Embryonic facial prominence (tissue), 1 donor: ENCODE results near the gene TNXB.
"Not testable (repeated sequence)": the region's sequence is repeated elsewhere in the genome, so short reads cannot be mapped to it uniquely, and the experiment has no call there.

Experiments
- DNase-seq: peaks from one replicate; pipeline ENCODE4 v3.0.0-alpha.2; 2016; ENCODE audit errors: extremely low spot score

The TNXB gene

GRCh38 chr6:32040299-32041049 is 68.7 kb downstream of the TNXB start:
- DNase-seq = not testable (repeated sequence)

DNA sequence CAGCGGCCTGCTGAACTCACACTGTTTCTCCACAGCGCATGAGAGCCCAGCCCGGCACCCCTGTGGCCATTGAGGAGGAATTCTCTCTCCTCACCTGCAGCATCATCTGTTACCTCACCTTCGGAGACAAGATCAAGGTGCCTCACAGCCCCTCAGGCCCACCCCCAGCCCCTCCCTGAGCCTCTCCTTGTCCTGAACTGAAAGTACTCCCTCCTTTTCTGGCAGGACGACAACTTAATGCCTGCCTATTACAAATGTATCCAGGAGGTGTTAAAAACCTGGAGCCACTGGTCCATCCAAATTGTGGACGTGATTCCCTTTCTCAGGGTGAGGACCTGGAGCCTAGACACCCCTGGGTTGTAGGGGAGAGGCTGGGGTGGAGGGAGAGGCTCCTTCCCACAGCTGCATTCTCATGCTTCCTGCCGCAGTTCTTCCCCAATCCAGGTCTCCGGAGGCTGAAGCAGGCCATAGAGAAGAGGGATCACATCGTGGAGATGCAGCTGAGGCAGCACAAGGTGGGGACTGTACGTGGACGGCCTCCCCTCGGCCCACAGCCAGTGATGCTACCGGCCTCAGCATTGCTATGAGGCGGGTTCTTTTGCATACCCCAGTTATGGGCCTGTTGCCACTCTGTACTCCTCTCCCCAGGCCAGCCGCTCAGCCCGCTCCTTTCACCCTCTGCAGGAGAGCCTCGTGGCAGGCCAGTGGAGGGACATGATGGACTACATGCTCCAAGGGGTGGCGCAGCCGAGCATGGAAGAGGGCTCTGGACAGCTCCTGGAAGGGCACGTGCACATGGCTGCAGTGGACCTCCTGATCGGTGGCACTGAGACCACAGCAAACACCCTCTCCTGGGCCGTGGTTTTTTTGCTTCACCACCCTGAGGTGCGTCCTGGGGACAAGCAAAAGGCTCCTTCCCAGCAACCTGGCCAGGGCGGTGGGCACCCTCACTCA is 69.5 kb downstream of the TNXB start:
- not testable (repeated sequence) for DNase-seq

DNA sequence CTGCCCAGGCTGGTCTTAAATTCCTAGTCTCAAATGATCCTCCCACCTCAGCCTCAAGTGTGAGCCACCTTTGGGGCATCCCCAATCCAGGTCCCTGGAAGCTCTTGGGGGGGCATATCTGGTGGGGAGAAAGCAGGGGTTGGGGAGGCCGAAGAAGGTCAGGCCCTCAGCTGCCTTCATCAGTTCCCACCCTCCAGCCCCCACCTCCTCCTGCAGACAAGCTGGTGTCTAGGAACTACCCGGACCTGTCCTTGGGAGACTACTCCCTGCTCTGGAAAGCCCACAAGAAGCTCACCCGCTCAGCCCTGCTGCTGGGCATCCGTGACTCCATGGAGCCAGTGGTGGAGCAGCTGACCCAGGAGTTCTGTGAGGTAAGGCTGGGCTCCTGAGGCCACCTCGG is 70.3 kb downstream of the TNXB start:
- not testable (repeated sequence) for DNase-seq

DNA sequence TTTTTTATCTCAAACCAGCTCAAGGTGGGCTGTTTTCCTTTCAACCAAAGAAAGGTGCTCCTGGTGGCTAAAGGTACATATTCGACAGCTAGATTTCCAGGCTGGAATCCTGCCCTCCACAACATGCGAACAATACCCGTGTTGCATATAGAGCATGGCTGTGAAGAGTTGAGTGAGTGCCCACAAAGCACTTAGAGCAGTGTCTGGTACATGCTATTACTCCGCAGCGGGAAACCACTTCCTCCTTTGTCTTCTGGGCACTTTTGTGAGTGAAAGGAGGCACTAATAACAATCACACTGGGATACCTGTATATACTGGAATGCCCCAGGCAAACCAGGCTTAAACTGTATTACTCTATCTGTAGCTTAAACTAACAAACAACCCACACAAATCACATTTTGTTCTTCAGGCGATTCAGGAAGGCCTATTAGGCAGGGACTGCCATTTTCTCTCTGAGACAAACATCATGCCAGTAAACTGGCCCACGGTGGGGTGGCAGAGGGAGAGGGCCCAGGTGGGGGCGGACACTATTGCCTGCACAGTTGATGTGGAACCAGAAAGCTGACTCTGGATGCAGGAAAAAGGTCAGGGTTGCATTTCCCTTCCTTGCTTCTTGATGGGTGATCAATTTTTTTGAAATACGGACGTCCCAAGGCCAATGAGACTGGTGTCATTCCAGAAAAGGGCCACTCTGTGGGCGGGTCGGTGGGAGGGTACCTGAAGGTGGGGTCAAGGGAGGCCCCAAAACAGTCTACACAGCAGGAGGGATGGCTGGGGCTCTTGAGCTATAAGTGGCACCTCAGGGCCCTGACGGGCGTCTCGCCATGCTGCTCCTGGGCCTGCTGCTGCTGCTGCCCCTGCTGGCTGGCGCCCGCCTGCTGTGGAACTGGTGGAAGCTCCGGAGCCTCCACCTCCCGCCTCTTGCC is 71.3 kb downstream of the TNXB start, which contains the start of gene CYP21A2:
TSS of gene CYP21A2 (plus strand) at position 818 of the 927 bp plus-strand sequence. CDS start at position 826, 8 bp downstream.
- not testable (repeated sequence) for DNase-seq

GRCh38 chr6:32037136-32037535 is 72.0 kb downstream of the TNXB start:
- not testable (repeated sequence) for DNase-seq

DNA sequence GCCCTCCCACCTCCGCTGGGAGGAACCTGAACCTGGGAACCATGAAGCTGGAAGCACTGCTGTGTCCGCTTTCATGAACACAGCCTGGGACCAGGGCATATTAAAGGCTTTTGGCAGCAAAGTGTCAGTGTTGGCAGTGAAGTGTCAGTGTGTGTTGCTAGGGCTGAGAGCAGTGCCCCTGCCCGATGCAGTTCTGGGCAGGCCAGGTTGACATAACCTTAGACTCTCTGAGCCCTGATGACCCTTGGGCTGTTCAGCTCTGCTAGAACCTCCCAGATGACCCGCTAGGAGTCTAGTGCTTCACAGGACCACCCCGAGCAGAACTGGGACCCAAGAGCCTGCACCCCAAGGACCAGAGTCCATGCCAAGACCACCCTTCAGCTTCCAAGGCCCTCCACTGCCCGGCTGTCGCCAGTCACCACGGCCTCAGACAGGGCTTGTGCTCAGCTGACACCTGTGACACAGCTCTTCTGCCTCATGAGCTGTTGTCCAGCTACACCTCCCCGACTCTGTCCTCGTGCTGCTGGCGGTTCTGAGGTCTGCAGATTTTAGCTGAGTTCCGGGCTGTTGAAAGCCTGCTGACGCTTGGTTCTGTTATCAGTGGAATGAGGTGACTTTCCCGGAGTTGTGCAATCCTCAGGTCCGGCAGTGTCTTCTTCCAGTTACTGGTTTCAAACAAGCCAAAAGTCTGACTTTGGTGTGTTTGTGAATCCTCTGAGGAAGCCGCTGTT is 73.7 kb downstream of the TNXB start:
- not testable (repeated sequence) for DNase-seq

- not testable (repeated sequence) for DNase-seq
These were observed 79.6 kb downstream of the TNXB start for GRCh38 chr6:32029553-32029952.

DNA sequence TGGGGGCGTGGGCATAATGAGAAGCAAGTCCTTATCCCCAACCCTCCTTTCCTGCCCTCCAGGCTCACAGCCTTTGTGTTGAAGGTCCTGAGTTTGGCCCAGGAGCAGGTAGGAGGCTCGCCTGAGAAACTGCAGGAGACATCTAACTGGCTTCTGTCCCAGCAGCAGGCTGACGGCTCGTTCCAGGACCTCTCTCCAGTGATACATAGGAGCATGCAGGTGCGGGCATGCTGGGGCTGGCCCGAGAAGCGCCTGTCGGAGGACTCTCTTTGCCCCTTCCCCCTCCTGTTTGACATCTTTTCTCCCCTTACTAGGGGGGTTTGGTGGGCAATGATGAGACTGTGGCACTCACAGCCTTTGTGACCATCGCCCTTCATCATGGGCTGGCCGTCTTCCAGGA is 80.5 kb downstream of the TNXB start:
- DNase-seq = not testable (repeated sequence)

- DNase-seq = not testable (repeated sequence)
These were observed 87.0 kb downstream of the TNXB start for GRCh38 chr6:32022100-32022499.

- not testable (repeated sequence) for DNase-seq
These were observed 94.6 kb downstream of the TNXB start, which contains the start of gene C4B for GRCh38 chr6:32014547-32014946. TSS of gene C4B (plus strand) at chr6:32014795. CDS start at chr6:32014846, 51 bp downstream.

GRCh38 chr6:32013738-32014137 is 95.4 kb downstream of the TNXB start:
- DNase-seq = not testable (repeated sequence)

- DNase-seq = not testable (repeated sequence)
These were observed 96.1 kb downstream of the TNXB start for GRCh38 chr6:32012941-32013617.

DNA sequence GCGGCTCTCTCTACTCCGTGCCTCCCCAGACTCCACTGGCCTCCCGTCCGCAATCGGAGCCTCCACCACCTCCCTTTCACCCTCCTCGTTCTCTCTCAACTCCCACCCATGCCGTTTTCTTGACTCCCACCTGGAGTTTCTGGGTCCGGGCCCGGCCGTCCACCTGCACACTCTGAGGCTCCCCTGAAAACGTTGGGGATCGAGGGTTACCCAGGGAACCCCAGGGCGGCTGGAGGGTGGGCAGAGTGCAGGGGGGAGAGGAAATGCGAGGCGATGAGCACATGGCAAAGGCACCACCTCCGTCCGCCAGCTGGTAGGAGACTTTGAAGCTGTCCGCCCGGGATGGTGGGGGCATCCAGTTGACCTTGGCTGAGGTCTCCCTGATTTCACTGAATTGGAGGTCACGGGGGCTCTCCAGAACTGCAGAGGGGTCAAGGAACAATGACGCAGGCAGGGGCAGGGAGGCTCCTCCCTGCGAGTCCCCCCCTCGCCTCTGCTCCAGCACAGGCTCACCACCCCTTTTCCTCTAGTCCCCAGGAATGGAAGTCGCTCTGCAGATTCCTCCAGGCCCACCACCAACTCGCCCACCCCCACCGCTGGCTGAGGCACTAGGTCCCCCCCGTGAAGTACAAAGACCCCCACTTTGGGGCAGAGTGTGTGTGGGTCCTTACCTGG is 98.1 kb downstream of the TNXB start:
- not testable (repeated sequence) for DNase-seq

DNA sequence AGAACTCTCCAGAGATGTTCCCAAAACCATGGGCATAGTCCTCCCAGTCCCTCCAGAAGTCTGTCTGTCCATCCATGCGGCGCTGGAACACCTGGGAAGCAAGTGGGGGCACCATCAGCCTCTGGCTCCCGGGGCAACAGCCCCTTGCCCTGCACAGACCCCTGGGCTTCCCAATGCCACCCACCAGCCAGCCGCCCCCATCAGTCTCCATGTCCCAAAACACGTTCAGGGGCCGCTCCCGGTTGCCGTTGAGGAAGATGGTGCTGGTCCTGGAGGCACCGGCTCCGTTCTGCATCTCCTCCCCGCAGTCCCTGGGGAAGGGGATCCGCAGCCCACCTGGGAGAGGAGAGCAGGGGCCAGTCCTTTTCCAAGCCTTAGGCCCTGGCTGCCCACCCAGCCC is 99.6 kb downstream of the TNXB start:
- DNase-seq = not testable (repeated sequence)

DNA sequence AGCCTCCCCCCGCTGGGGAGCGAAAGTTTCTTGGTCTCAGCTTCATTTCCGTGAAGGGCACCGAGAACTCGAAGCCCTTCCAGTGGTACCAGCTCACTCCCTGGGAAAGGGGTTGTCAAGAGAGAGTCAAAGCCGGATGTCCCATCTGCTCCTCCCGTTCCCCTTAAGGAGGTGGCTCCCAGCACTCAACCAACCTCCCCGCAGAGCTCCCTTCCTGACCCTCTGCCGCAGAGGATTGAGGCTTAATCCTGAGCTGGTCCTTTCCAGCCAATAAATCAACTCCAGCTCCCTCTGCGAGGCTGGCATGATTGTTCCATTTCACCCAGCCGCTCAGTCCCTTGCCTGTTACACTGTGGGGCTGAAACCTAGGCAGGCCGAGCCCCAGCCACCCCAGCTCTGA is 100.5 kb downstream of the TNXB start:
- DNase-seq = not testable (repeated sequence)

DNA sequence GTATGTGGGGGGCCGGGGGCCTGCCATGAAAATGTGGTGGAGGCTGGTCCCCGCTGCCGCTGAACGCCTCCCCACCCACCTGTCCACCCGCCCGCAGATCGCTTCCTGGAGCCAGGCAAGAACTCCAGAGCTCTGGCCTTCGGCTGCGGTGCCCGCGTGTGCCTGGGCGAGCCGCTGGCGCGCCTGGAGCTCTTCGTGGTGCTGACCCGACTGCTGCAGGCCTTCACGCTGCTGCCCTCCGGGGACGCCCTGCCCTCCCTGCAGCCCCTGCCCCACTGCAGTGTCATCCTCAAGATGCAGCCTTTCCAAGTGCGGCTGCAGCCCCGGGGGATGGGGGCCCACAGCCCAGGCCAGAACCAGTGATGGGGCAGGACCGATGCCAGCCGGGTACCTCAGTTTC is 101.1 kb downstream of the TNXB start:
- not testable (repeated sequence) for DNase-seq

DNA sequence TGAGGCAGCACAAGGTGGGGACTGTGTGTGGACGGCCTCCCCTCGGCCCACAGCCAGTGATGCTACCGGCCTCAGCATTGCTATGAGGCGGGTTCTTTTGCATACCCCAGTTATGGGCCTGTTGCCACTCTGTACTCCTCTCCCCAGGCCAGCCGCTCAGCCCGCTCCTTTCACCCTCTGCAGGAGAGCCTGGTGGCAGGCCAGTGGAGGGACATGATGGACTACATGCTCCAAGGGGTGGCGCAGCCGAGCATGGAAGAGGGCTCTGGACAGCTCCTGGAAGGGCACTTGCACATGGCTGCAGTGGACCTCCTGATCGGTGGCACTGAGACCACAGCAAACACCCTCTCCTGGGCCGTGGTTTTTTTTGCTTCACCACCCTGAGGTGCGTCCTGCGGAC is 102.1 kb downstream of the TNXB start:
- DNase-seq = not testable (repeated sequence)

DNA sequence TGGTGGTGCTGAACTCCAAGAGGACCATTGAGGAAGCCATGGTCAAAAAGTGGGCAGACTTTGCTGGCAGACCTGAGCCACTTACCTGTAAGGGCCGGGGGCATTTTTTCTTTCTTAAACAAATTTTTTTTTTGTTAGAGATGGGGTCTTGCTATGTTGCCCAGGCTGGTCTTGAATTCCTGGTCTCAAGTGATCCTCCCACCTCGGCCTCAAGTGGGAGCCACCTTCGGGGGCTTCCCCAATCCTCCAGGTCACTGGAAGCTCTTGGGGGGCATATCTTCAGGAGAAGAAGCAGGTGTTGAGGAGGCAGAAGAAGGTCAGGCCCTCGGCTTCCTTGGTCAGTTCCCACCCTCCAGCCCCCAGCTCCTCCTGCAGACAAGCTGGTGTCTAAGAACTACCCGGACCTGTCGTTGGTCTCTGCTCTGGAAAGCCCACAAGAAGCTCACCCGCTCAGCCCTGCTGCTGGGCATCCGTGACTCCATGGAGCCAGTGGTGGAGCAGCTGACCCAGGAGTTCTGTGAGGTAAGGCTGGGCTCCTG is 103.1 kb downstream of the TNXB start:
- not testable (repeated sequence) for DNase-seq

GRCh38 chr6:32005538-32005880 is 103.6 kb downstream of the TNXB start:
- not testable (repeated sequence) for DNase-seq
